ENCODE data around the gene SHISA4. TPM values are rescaled to one million over a fixed set of nuclear protein-coding genes. Genes with fewer than 3 reads are reported as not detected.

The SHISA4 gene
- total RNA-seq, 1 donor from 2014 or later, result 9.8 TPM

DNA sequence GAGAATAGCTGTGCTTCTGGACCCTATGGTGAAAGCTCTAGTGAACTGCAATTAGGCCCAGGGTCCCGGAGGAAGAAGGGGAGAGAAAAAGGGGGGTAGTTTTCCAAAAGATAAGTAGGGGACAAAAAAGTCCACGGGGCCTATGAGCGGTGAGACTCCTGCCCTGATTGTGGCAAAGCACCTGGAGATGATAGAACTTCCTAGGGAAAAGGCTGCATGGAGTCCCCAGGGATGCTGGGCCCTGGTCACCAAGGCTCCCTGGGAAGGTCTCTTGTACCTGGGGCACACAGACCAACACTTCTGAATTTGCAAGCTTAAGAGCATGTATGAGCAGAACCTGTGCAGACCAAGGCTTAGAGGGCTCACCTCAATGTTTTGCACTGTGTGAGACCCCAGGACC, 5.4 kb upstream of the SHISA4 start:
- Mint-ChIP-seq H3K9me3 (no peaks in the 10 kb centered on the region), H3K4me1 (peaks cover 21% of the 10 kb centered on the region), H3K4me3 (no peak overlapping the region), H3K36me3 (no peaks in the 10 kb centered on the region), H3K27me3 (ENCODE audit: low read depth) (peaks cover 12% of the 10 kb centered on the region), H3K27ac (no peak overlapping the region)
- no peak for DNase-seq (ENCODE audit: low spot score in 2 of 2, unreplicated experiment in 2 of 2)
- TF ChIP-seq, protein P1, sequence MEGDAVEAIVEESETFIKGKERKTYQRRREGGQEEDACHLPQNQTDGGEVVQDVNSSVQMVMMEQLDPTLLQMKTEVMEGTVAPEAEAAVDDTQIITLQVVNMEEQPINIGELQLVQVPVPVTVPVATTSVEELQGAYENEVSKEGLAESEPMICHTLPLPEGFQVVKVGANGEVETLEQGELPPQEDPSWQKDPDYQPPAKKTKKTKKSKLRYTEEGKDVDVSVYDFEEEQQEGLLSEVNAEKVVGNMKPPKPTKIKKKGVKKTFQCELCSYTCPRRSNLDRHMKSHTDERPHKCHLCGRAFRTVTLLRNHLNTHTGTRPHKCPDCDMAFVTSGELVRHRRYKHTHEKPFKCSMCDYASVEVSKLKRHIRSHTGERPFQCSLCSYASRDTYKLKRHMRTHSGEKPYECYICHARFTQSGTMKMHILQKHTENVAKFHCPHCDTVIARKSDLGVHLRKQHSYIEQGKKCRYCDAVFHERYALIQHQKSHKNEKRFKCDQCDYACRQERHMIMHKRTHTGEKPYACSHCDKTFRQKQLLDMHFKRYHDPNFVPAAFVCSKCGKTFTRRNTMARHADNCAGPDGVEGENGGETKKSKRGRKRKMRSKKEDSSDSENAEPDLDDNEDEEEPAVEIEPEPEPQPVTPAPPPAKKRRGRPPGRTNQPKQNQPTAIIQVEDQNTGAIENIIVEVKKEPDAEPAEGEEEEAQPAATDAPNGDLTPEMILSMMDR (IDR thresholded peaks at IDR 0.05; ENCODE audit: unreplicated experiment), result no peak

GRCh38 chr1:201883786-201884185, 4.9 kb upstream of the SHISA4 start:
- DNase-seq (ENCODE audit: low spot score in 2 of 2, unreplicated experiment in 2 of 2), result no peak
- Mint-ChIP-seq H3K27ac (no peak overlapping the region), H3K4me1 (peaks cover 19% of the 10 kb centered on the region)

GRCh38 chr1:201884425-201884824, 4.3 kb upstream of the SHISA4 start:
- no peak overlapping the region for H3K27ac Mint-ChIP-seq
- peaks cover 12% of the 10 kb centered on the region for H3K27me3 Mint-ChIP-seq (ENCODE audit: low read depth)
- no peak for DNase-seq (ENCODE audit: low spot score in 2 of 2, unreplicated experiment in 2 of 2)
- H3K4me3 Mint-ChIP-seq, result no peak overlapping the region
- TF ChIP-seq, protein P1 (IDR thresholded peaks at IDR 0.05; ENCODE audit: unreplicated experiment), result no peak
- no peaks in the 10 kb centered on the region for H3K9me3 Mint-ChIP-seq
- H3K4me1 Mint-ChIP-seq, result peaks cover 13% of the 10 kb centered on the region
- no peaks in the 10 kb centered on the region for H3K36me3 Mint-ChIP-seq

More at GRCh38 chr1:201883786-201884185, 4.9 kb upstream of the SHISA4 start:
- Mint-ChIP-seq H3K4me3 (no peak overlapping the region), H3K27me3 (ENCODE audit: low read depth) (peaks cover 12% of the 10 kb centered on the region), H3K36me3 (no peaks in the 10 kb centered on the region), H3K9me3 (no peaks in the 10 kb centered on the region)
- TF ChIP-seq, protein P1 (IDR thresholded peaks at IDR 0.05; ENCODE audit: unreplicated experiment), result no peak

DNA sequence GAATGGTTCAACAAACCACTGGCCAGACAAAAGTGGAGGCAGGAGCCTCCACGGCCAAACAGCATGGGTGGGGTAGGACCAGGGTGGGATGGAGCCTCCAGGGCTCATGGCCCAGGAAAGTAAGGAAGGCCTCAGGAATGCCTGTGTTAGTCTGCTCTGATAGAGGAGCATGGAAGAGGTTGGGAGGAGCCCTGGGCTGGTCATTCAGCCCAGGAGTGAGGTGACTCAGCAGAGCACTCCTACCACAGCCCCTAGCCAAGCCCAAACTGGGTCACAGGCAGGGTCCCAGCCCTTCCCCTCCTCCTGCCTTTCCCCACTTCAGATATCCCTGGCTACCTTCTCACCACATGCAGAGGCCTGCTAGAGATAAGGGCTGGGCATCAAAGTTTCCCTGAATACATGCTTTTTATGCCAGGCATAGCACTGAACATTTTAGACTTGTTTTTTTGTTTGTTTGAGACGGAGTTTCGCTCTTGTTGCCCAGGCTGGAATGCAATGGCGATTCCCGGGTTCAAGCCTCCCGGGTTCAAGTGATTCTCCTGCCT, 3.1 kb upstream of the SHISA4 start:
- DNase-seq (ENCODE audit: low spot score in 2 of 2, unreplicated experiment in 2 of 2), result no peak
- Mint-ChIP-seq H3K4me1 (peaks cover 15% of the 10 kb centered on the region), H3K4me3 (no peak overlapping the region), H3K27ac (no peak overlapping the region), H3K36me3 (no peaks in the 10 kb centered on the region), H3K9me3 (no peaks in the 10 kb centered on the region), H3K27me3 (ENCODE audit: low read depth) (peaks cover 15% of the 10 kb centered on the region)
- TF ChIP-seq, protein P1 (IDR thresholded peaks at IDR 0.05; ENCODE audit: unreplicated experiment), result no peak

DNA sequence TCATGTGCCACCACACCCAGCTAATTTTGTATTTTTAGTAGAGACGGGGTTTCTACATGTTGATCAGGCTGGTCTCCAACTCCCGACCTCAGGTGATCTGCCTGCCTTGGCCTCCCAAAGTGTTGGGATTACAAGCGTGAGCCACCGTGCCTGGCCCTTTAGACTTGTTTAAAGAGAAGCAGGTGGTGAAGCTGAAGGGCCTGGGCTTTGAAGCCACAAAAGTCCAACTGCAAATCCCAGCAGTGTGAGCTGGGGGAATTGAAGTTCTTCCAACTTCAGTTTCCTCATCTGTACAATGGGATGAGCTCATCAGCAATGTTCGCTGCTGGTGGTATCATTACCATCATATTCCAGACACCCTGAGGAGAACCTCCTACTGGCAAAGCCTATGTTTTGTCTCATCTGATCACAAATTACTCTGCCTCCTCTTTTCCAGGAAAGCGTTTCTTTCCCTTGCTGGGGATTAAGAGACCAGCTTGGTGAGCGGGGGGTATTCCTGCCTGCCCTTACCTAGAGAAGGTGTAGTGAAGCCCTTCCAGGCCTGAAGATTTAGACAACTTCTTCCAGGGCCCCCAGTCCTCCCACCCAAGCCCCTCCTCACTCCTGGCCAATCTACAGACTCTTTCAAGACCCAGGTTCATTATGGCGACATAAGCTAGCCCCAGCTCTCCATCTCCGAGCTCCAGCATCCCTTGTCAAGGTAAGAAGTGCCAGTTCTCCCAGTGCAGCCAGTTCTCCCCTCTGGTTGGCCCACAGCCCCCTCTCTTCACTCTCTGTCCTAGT, 2.4 kb upstream of the SHISA4 start:
- H3K4me1 Mint-ChIP-seq, result peaks cover 15% of the 10 kb centered on the region

More for the DNA sequence above, 2.4 kb upstream of the SHISA4 start:
- Mint-ChIP-seq H3K4me3 (no peak overlapping the region), H3K27ac (no peak overlapping the region), H3K36me3 (no peaks in the 10 kb centered on the region), H3K27me3 (ENCODE audit: low read depth) (peaks cover 15% of the 10 kb centered on the region), H3K9me3 (no peaks in the 10 kb centered on the region)
- TF ChIP-seq, protein P1 (IDR thresholded peaks at IDR 0.05; ENCODE audit: unreplicated experiment), result no peak
- peak in 1 of 2 experiments; percentile 2 for DNase-seq (ENCODE audit: low spot score in 2 of 2, unreplicated experiment in 2 of 2)

Measured in mesothelial cell of epicardium (in vitro differentiated cells).